ENCODE results near the gene VAV1.
"Not testable (repeated sequence)": the region's sequence is repeated elsewhere in the genome, so short reads cannot be mapped to it uniquely, and the experiment has no call there.

- TF ChIP-seq CTCF, POLR2A (IDR thresholded peaks at IDR 0.05): not testable (repeated sequence)
Measured at GRCh38 chr19:6800160-6800790, 27.8 kb downstream of the VAV1 start.

Measured in ovary (tissue), 3 donors.